ENCODE data around the gene NMT1.

The NMT1 gene

DNA sequence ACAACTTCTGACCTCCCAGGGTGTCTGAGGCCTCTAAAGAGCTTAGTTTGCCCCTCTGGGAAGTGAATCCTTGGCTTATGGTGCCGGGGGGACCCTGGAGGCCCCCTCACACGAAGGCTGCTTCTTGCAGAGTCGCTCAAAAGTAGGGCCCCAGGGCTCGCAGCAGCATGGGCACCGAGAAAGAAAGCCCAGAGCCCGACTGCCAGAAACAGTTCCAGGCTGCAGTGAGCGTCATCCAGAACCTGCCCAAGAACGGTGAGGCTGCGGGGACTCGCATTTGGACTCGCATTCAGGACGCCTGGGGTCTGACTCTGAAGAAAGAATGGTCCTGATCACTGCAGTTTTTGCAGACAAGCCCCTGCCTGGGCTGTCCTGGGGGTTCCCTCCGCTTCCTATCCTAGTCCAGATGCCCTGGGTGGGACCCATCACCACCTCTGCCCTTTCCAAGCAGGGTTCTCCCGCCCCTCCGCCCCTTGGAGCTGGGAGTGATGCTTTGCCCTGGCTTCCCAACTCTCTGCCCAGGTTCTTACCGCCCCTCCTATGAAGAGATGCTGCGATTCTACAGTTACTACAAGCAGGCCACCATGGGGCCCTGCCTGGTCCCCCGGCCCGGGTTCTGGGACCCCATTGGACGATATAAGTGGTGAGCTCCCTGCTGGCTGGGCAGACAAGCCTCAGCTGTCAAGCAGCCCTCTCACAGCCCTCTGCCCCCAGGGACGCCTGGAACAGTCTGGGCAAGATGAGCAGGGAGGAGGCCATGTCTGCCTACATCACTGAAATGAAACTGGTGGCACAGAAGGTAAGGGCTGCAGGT lies 75.1 kb downstream of the NMT1 start:
- DNase-seq (ENCODE audit: low read depth) = no peak

DNA sequence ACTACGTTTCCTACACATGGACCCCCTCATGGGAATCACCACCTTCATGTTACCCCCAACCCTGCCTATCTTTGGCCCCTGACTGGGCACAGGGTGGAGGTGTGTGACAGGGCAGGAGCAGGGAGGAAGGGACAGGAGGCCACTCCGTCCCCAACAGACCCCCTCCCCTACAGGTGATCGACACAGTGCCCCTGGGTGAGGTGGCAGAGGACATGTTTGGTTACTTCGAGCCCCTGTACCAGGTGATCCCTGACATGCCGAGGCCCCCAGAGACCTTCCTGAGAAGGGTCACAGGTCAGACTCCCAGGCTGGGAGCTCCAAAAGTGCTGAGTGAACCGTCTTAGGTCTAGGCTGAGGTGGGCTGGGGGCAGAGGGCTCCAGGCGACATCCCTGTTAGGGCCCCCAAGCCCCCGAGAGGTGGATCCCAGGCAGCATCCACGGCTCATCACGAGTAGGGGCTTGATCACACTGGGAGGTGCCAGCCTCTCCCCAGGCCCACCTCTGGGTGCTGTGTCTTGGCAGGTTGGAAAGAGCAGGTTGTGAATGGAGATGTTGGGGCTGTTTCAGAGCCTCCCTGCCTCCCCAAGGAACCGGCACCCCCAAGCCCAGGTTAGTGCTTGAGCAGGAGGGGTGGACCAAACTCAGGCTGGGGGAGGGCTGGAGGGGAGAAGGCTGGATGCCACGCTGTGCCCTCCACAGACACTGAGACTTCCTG lies 75.9 kb downstream of the NMT1 start:
- no peak for DNase-seq (ENCODE audit: low read depth)

DNA sequence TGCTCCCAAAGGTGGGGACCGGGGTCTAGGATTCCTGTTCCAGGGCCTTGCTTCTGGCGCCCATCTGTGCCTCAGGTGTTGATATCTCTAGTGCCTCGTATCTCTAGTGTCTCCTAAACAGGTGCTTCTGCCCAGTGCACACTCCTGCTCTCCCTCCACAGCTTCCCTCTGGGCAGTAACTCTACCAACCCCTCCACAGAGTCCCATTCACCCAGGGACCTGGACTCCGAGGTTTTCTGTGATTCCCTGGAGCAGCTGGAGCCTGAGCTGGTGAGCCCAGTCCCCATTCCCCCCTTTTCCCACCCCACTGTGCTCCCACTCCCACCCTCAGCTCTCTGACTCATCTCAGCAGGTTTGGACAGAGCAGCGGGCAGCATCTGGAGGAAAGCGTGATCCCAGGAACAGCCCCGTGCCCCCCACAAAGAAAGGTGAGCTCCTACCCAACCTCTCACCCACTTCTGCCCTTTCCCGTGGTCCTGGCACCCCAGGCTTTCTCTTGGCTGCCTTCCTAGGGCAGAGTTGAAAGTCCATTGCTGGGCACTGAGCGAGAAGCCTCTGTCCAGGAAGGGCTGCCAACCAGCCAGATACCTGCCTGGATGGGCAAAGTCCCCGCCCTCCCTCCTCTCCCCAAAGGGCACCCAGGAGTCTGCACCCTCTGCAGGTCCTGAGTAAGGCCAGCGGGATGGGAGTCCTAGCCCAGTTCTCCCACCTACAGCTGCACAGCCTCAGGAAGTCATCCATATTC lies 76.6 kb downstream of the NMT1 start:
- no peak for DNase-seq (ENCODE audit: low read depth)

DNA sequence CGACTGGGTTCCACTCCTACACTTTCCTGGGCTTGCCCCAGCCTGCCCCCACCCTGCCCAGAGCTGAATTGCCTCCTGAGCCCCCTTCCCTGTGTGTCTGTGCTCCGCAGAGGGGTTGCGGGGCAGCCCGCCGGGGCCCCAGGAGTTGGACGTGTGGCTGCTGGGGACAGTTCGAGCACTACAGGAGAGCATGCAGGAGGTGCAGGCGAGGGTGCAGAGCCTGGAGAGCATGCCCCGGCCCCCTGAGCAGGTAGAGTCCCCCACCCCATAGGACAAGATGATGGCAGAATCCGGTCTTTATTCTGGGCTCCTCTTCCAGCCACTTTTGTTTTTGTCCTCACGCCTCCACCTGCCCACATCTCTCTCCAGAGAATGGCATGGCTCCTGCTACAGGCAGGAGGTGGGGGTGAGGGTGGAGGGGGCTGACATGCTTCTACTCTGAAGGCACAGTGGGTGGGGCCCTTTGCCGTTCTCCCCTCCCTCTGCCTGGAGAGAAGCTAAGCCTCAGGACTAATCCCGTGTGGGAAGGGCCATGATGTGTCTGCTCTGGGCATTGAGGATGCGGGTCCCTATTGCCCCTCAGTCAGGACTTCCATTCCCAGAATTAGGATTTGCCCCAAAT lies 77.9 kb downstream of the NMT1 start:
- no peak for DNase-seq (ENCODE audit: low read depth)

DNA sequence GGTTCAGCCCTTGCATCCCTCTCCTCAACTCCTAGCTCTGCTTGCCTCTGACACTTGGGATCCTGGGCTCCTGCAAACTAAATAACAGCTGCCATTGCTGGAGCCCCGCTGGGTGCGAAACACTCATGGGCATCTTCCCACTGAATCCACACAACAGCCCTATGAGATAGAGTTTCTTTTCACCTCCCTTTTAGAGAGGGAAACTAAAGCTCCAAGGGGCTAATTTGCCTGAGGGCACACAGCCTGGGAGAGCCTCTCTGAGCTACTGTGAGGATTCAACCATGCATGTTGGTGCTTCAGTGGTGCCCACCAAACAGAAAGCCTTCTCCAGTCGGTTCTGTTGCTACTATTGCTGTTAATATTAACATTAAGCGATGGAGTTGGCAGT lies 78.4 kb downstream of the NMT1 start:
- DNase-seq (ENCODE audit: low read depth) = no peak

DNA sequence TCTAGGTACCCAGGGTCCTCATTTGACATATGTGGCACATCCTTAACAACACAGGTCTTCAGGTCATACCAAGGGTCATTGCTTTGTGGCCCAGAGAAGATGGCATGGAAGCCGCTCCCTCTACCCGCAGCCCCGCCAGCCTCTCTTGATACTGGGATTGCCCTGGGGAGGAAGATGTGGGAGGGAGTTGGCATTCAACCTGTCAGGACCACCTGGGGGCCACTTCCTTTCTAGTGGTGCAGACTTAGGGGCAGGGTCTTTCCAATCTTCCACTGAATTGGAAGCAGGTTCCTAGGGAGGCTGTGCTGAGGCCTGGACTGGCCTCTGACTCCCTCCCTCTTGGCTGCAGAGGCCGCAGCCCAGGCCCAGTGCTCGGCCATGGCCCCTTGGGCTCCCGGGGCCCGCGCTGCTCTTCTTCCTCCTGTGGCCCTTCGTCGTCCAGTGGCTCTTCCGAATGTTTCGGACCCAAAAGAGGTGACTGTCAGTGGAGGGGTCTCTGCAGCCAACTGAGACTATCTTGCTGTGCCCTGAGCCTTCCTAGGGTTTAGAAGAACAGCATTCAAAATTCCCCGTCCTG lies 82.1 kb downstream of the NMT1 start:
- no peak for DNase-seq (ENCODE audit: low read depth)

DNA sequence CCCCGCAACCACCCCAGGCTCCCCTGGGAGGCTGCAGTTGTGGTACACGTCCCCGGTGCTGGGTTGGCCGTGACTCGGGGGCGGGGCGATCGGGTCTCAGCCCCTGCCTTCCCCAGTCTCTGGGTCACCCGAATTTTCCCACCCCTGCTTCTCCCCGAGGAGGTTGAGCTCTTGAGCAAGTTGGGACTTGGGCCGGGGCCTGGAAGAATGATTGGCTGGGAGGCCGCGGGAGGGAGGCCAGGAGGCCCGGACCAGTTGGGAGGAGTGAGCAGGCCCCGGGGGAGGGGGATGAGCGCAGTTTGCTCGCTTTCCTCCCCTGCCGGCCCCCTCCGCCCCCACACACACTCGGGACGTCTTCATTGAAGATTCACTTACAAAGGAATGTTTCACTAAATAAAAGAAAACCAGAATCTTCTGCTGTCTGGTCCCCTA lies 82.7 kb downstream of the NMT1 start:
- DNase-seq (ENCODE audit: low read depth) = no peak

DNA sequence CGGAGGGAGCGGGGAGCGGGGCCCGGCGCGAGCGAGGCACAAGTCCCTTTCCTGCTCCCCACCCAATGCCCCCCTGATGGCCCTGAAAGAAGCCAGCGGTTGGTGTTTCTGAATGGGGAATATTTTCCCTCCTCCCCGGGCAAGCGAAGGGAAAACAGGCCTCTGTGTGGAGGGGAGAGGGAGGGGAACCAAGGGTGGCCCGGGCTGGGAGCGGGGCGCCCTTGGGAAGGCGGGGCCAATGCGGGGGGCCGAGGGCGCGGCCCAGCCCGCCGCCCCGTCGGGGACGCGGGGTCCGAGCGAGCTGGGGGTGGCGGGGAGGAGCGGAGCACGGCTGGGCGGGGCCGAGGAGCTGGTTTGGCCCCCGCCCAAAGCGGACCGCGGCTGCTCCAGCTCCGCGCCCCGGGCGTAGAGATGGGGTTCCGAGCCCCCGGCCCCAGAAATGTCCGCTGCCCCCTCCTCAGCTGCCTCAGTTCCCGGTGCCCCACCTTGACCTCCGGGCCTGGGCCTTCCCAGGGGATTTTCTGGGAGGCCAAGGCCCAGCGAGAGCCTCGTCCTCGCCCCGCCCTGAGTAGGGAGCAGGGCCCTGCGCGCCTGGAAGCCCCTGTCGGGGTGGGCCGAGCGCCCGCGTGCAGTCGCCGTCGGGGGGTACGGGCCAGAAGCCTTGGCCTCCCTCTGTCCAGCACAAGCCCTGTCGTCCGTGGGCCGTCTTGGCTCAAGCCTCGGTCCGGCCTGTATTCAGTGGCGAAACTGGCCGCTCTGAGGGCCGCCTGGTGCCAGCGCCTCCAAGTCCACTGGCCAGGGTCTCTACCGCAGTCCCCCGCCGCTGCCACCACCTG lies 83.3 kb downstream of the NMT1 start:
- DNase-seq (ENCODE audit: low read depth) = no peak

DNA sequence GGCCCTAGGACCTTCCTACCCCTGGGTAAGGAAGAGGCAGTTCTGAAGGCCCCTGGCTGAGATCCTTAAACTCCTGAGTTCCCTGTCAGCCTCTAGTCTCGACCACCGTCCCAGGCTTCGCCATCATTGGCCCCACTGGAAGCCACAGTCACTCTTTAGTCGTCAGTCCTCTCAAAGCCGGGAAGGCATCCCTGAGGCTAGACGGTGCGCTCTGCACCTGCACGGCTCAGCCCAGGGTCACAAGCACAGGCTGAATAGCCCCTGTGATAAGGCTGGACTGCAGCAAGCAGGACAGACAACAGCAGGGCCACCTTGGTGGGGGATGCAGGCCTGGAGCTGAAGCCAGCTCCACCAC lies 83.9 kb downstream of the NMT1 start:
- no peak for DNase-seq (ENCODE audit: low read depth)

DNA sequence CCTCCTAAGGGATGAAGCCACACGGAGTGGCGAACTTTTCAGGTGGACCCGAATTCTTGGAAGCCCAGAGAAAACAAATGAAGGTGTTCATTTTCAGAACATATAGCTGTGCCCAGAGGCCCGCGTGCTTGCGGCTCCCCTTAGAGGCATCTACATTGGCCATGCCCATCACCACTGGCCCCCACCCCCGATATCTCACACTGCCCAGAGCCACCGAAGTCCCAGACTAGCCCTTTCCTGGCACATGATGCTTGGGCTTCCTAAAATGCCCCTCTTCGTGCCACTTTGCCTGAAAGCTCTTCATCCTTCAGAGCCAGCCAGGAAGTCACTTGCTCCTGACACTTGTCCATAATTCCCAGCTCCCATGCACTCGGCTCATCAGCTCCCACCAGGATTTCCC lies 85.0 kb downstream of the NMT1 start:
- no peak for DNase-seq (ENCODE audit: low read depth)

DNA sequence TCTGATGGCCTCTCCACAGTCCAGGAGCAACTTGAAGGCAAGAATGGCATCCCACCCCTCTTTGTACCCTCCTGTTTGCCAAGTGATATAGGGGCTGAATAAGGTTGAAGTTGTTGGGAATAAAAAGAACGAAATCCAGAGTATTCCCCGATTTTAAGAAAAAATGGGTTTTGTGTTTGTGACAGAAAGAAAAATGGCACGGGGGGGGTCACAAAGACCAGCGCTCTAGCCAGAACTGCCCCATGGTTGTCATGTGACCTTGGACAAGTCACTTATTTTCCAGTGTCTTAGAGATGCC lies 85.4 kb downstream of the NMT1 start:
- no peak for DNase-seq (ENCODE audit: low read depth)

DNA sequence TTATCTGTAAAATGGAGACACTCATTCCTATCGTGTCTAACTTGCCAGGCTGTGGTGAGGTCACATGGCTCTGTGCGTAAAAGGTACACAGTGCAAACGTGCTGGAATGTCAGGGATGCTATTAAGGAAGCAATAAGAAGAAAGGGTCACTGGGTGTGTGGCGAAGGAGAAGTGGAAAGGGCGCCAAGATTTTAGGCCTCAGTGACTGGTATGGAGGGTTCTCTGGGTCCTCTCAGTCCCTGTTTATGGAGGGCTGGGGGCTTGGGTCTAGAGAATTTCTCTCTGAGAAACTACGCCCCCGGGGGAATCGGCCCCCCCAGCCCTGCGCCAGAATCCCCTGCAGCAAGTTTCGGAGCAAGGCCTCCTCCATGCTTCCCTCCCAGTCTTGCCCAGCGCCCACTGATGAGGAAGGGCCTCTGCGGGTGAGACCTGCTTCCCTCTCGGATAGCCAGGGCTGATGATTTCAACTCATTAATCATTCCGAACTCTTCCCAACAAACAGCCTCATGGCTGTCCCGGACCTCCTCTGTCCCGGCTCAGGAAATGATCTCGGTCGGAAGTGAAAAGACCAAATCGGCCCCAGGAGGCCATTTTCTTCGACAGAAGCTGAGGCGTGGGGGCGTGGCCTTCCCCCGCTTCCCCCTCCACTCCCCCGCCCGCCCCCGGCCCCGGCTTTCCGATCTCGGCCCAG lies 85.9 kb downstream of the NMT1 start:
- DNase-seq (ENCODE audit: low read depth) = no peak

DNA sequence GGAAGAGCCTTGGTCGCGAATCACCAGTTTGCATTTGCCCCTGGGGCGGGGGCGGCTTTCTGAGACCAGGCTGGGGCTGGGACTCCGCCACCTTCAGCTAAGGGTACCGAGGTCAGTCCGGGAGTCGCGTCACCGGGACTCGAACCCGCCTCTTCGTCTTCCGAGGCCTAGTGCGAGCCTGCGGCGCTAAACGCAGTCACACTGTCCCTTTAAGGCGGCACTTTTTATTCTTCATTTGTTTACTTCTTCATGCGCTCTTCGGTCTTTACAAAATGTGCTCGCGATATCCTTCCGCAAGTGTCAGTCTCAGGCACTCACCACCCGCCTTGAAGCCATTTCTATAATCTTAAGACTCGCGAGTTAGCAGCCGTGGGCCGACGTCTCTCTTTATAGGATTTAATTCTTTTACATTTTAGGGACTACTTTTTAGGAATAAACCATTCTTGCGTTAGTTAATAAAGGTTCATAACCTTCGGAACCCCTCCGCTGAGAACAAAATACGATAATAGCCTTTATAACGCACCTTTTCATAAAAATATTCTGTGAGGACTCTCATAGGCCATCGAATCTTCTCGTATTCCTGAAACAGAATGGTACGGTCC lies 86.6 kb downstream of the NMT1 start:
- peak; percentile 62 for DNase-seq (ENCODE audit: low read depth)

DNA sequence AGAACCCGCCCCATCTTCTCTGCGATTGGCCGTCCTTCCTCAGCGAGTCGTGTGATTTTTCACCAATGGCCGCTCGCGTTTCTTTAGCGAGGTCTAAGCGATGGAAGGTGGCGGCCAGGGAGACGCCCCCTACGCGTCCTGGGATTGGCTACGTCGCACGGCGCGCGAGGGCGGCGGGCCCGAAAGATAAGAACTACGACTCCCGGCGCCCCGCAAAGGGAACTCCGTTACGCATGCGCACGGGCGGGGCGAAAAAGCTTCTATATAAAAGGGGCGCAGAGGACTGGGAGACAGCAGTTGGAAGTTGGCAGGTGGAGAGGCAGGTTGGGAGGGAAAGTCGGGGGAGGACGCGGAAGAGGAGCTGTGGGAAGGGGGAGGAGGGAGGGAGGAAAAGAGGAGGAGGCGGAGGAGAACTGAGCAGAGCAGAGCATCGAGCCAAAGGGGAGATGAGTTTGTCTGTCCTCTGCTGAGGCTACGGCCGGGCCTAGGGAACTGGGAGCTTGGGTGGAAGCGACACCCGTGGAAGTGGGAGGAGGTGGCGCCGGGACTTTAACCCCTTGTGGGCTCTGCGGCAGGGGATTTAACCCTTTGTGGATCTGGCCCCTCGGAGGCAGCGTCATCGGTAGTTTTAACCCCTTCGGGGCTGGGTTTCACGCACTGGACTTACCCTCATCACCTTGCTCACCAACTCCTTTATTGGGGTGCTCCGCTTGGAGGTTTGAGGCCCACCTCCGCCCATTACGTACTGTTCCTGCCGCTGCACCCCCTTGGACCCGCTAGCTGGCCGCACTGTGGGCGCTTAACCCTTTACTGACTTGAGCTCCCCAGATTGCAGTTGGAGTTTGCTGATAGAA lies 87.3 kb downstream of the NMT1 start, which contains the start of gene HEXIM1:
TSS of gene HEXIM1 (plus strand) at position 293 of the 854 bp plus-strand sequence. CDS start 716 bp downstream, outside the sequence.
- peak; percentile 98 for DNase-seq (ENCODE audit: low read depth)

DNA sequence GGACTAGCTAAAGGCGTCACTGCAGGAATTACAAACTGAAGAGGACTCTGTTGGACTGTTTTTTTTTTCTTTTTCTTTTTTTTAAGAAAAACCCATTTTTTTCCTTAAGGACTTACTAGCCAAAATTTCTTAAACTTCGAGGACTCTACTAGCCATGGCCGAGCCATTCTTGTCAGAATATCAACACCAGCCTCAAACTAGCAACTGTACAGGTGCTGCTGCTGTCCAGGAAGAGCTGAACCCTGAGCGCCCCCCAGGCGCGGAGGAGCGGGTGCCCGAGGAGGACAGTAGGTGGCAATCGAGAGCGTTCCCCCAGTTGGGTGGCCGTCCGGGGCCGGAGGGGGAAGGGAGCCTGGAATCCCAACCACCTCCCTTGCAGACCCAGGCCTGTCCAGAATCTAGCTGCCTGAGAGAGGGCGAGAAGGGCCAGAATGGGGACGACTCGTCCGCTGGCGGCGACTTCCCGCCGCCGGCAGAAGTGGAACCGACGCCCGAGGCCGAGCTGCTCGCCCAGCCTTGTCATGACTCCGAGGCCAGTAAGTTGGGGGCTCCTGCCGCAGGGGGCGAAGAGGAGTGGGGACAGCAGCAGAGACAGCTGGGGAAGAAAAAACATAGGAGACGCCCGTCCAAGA lies 88.0 kb downstream of the NMT1 start:
- DNase-seq (ENCODE audit: low read depth) = peak; percentile 63

DNA sequence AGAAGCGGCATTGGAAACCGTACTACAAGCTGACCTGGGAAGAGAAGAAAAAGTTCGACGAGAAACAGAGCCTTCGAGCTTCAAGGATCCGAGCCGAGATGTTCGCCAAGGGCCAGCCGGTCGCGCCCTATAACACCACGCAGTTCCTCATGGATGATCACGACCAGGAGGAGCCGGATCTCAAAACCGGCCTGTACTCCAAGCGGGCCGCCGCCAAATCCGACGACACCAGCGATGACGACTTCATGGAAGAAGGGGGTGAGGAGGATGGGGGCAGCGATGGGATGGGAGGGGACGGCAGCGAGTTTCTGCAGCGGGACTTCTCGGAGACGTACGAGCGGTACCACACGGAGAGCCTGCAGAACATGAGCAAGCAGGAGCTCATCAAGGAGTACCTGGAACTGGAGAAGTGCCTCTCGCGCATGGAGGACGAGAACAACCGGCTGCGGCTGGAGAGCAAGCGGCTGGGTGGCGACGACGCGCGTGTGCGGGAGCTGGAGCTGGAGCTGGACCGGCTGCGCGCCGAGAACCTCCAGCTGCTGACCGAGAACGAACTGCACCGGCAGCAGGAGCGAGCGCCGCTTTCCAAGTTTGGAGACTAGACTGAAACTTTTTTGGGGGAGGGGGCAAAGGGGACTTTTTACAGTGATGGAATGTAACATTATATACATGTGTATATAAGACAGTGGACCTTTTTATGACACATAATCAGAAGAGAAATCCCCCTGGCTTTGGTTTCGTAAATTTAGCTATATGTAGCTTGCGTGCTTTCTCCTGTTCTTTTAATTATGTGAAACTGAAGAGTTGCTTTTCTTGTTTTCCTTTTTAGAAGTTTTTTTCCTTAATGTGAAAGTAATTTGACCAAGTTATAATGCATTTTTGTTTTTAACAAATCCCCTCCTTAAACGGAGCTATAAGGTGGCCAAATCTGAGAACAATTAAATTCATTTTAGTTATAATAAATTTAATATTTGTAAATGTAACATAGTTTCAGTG lies 88.8 kb downstream of the NMT1 start:
- no peak for DNase-seq (ENCODE audit: low read depth)

Data from activated gamma-delta T cell treated with anti-CD3 and anti-CD28 coated beads, Interleukin-2, amount 50 U/mL, for 16 hours (primary cell).